NCI-H146 treated with DMSO at 0.1 percent for 48 hours (cell line): Measurements from ENCODE around the gene DMXL1.
A peak's percentile ranks its signal among the peaks of the same experiment; 100 is the strongest.

Experiments used
- DNase-seq: peaks from one replicate; lab custom pipeline; 2025; ENCODE audit not compliant: unreplicated experiment; lab: John Stamatoyannopoulos, UW

DMXL1 gene

GRCh38 chr5:119269061-119269944 lies 198.4 kb downstream of the DMXL1 start:
- peak; percentile 25 for DNase-seq

GRCh38 chr5:119270121-119270565 lies 199.3 kb downstream of the DMXL1 start:
- peak; percentile 1 for DNase-seq

GRCh38 chr5:119270960-119271757 lies 200.3 kb downstream of the DMXL1 start:
- DNase-seq: no peak

GRCh38 chr5:119271758-119272730 lies 201.2 kb downstream of the DMXL1 start:
- DNase-seq: no peak

- no peak for DNase-seq
Measured at GRCh38 chr5:119273391-119273839, 202.5 kb downstream of the DMXL1 start.

GRCh38 chr5:119274030-119274766 lies 203.3 kb downstream of the DMXL1 start:
- no peak for DNase-seq

GRCh38 chr5:119274767-119275130 lies 203.9 kb downstream of the DMXL1 start:
- DNase-seq: no peak

GRCh38 chr5:119275146-119275545 lies 204.3 kb downstream of the DMXL1 start:
- no peak for DNase-seq

GRCh38 chr5:119275601-119276173 lies 204.8 kb downstream of the DMXL1 start:
- no peak for DNase-seq

GRCh38 chr5:119276978-119277377 lies 206.1 kb downstream of the DMXL1 start:
- DNase-seq: no peak

- no peak for DNase-seq
Measured at GRCh38 chr5:119279093-119279492, 208.2 kb downstream of the DMXL1 start.

- DNase-seq: no peak
Measured at GRCh38 chr5:119280380-119280779, 209.5 kb downstream of the DMXL1 start.

- DNase-seq: no peak
Measured at GRCh38 chr5:119282628-119283027, 211.7 kb downstream of the DMXL1 start.

- DNase-seq: no peak
Measured at GRCh38 chr5:119284031-119284430, 213.1 kb downstream of the DMXL1 start.

- no peak for DNase-seq
Measured at GRCh38 chr5:119285070-119285916, 214.4 kb downstream of the DMXL1 start.

- no peak for DNase-seq
Measured at GRCh38 chr5:119286511-119287488, 215.9 kb downstream of the DMXL1 start.

- DNase-seq: no peak
Measured at GRCh38 chr5:119287547-119288111, 216.7 kb downstream of the DMXL1 start.
